NCI-H146 treated with DMSO at 0.1 percent for 48 hours (cell line): Measurements from ENCODE around the gene ITGB1BP1.

Source experiments
- DNase-seq: peaks from one replicate; lab custom pipeline; 2025; ENCODE audit not compliant: unreplicated experiment; lab: John Stamatoyannopoulos, UW

ITGB1BP1 gene, protein sequence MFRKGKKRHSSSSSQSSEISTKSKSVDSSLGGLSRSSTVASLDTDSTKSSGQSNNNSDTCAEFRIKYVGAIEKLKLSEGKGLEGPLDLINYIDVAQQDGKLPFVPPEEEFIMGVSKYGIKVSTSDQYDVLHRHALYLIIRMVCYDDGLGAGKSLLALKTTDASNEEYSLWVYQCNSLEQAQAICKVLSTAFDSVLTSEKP

DNA sequence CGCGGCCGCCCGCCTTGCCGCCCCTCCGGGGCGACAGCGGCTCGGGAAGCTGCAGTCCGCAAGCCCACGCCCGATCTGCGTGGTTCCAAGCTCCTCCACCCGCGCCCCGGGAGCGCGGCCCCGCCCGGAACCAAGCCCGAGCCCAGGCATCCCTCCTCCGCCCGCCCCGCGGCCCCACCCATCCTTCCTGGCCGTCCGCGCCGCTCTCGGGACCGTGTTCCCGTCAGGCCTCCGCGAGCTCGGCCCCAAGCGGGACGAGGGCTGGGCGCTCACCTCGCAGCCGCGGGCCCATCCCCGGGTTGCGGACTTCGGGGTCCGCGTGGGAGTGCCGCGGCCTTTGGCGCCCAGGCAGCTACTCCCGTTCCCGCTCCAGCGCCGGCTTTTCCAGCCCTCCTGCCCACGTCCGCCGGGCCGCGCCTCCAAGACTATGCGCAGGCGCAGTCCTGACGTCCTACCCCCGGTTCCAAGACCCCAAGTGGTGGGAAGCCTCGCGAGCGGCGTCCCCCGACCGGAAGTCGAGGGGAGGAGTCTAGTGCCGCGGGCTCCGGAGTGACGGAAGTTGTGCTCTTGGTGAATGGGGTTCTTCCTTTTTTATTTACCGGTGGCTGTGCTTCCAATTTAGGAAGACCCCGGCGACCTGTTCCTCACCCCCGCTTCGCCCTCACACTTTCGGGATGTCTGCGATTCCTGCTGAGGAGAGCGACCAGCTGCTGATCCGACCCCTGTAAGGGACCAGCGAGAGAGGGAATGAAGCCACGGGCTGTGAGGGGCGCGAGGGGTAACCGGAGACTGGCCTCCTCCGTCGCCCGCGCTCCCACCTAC is at the start of gene ITGB1BP1, which contains the start of gene CPSF3:
Gene ITGB1BP1, minus strand, starts transcription at position 429 of the 822 bp plus-strand sequence. CDS start 4,831 bp downstream, outside the sequence.
Gene CPSF3, plus strand, starts transcription at position 555 of the 822 bp plus-strand sequence. Its CDS starts 120 bp downstream, at position 675.
- DNase-seq, result peak; percentile 94

DNA sequence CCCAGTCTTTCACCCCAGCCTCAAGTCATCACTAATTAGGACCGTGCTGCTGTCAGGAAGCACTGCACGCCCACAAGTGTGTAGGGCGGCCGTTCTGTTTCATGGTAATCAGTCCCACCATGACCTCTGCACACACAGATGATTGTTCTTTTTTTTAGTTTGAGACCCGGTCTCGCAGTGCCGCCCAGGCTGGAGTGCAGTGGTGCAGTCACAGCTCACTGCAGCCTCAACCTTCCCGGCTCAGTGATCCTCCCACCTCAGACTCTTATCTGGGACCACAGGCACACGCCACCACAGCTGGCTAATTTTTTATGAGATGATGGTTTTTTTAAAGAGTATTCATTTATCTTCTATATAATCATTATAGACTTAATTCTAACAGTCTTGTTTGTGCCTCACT is 49.2 kb upstream of the ITGB1BP1 start:
- DNase-seq, result no peak

DNA sequence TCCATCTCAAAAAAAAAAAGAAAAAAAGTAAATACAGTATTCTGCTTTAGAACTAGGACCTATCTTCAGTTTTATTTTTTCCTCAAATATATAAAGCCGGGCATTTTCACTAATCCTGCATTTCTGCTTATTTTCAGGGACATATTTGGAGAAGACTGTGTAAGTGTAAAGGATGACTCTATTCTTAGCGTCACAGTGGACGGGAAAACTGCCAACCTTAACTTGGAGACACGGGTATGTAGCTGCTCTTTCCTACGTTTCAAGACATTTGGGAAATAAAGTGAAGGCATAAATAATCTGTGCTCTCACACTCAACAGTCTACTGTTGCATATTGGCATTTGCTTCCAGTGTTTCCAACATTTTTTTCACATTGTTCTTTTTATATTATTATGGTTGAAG is 47.9 kb upstream of the ITGB1BP1 start:
- DNase-seq, result no peak

DNA sequence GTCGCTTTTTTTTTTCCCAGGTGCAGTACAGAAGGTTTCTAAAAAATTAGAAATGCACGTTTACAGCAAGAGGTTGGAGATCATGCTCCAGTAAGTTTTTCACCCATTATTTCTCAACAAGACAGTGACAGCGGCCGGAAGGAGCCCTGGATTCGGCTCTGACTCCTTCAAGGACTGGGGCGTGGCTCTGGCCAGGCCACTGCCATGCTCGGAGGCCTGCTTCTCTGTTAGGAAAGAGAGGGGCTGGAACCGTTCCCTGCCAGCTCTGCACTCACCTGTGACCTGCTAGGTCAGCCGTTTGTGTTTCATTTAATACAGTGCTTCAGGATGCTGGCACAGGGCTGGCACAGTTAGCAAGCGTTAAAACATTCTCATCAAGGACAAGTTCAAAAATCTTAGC is 44.4 kb upstream of the ITGB1BP1 start:
- DNase-seq, result no peak

DNA sequence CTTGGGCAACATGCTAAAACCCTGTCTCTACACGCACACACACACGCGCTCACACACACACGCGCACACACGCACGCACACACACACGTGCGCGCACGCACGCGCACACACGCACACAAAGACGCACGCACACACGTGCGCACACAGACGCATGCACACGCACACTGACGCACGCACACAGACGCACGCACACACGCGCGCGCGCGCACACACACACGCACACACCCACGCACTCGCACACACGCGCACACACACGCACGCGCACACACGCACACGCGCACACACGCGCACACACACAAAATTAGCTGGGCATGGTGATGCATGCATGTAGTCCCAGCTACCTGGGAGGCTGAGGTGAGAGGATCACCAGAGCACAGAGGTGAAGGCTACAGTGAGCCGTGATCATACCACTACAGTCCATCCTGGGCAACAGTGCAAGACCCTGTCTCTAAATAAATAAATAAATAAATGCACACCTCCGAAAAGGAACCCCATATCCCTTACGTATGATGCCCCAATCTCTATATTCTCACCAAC is 42.9 kb upstream of the ITGB1BP1 start:
- DNase-seq, result no peak

DNA sequence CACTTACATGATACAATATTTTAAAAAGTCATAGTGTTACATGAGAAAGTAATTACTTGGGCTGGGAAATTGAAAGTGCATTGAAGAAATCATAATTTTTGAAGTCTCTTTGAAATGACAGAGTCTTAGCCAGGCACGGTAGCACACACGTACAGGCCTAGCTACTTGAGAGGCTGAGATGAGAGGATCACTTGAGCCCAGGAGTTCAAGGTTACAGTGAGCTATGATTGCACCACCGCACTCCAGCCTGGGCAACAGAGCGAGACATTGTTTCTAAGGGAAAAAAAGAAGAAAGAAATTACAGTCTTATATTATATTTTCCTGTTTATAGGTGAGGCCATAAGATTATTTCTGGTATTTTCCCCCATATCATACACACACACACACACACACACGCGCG is 41.8 kb upstream of the ITGB1BP1 start:
- no peak for DNase-seq

DNA sequence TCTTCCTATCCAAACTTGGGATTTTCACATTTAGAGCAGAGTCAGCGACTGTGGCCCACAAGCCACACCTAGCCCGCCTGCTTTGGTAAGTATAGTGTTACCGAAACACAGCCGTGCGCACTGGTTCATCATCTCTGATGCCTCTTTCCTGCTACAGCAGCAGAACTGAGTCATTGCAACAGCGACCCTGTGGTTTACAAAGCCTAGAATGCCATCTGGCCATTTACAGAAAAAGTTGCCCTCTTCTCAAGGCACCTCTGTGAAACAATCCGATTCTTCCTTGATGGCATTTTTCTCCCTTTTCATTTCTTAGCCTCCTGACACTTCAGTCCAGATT is 40.3 kb upstream of the ITGB1BP1 start:
- no peak for DNase-seq

DNA sequence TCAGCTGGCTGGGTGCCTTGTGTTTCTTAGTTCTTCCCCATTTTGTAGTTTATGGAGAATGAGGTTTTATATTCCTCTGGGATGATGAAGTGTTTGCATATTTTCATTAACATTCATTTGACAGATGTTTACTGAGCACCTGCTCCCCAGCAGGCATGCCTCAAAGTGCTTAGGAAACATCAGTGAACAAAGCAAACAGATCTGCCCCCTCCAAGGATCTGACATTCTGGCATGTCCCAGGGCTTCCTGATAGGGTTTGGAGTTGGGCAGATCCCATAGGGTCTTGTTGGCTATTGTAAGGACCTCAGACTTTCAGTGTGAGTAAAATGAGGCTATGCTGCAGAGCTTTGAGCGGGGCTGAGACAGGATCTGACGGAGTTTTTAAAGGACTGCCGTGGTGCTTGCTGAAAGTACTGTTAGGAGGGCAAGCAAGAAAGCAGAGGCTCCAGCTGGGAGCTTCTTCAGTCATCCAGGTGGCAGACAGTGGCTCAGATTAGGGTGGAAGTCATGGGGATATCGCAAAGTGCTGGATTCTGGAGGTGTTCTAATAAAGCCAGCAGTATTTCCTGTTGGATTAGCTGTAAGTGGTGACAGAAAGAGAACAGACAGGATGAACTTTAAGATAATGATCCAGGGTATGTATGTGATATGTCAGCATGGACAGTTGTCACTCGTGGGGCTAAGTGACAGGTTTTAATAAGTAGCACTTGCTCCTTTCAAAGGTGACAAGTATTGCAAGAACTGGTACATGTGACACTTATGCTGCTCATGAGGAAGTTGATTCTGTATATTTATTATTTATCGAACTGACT is 39.8 kb upstream of the ITGB1BP1 start:
- DNase-seq, result no peak

DNA sequence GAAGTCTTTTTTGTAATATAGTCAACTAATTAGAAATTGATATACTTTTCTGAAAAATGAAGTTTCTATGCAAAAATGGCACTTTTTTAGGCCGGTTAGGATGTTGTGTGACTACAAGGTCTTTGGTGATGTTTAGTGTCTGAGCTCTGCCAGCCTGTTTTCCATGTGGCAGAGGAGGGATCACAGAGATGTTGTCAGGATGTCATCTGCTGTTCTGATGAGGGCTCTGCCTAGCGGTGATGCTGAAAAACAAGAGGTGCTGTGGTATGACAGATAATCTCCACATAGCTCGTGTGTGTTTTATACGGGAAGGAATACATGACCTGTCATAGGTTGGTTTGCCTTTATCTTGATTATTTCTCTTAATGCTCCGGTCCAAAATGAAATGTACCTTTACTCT is 39.0 kb upstream of the ITGB1BP1 start:
- DNase-seq, result no peak

DNA sequence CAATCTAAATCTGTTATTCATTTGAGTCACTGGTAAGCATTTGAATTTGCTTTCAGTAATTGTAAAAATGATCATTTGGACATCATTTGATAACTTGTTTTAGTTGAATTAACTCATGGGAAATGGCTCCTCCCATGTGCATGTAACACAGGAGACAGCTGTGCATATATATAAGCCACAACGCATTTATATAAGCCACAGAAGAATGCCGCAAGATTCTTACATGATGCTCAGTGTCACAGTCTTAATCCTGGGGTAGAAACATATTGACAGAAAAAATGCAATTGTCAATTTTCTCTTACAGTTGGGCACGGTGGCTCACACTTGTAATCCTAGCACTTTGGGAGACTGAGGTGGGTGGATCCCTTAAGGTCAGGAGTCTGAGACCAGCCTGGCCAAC is 37.8 kb upstream of the ITGB1BP1 start:
- DNase-seq, result no peak

DNA sequence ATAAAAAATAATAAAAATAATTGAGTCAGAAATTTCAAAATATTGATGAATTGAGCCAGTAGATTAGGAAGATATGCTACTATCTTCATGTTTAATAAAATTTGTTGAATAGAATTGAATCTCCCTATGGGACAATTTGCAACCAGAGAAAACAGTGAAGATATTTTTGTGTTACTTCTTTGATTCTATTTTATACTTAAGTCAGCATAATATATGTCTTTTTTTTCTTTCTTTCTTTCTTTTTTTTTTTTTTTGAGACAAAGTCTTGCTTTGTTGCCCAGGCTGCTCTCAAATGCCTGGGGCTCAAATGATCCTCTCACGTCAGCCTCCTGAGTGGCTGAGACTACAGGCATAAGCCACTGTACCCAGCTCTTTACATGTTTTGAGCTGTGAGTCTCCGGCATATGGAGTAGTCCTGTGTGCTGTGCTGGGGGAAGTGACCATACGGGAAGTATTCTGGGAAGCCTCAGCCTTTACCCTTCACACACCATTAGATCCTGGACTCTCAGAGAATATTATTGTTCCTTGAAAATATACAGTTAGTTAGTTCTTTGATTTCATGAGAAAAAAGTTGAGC is 37.2 kb upstream of the ITGB1BP1 start:
- DNase-seq, result no peak

DNA sequence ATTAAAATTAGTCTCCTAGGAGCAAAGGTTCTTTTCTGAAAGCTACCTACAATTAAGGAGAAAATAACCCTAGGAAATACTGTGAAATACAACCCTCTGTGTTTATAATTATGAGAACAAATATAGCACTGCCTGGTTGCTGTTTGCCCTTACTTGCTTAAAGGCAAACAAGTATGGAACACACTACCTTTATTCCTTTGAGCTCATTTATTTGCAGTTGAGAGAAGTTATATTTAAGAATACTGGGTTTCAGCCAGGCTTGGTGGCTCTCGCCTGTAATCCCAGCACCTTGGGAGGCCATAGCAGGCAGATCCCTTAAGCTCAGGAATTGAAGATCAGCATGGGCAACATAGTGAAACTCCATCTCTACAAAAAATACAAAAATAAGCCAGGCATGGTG is 27.9 kb upstream of the ITGB1BP1 start:
- no peak for DNase-seq

DNA sequence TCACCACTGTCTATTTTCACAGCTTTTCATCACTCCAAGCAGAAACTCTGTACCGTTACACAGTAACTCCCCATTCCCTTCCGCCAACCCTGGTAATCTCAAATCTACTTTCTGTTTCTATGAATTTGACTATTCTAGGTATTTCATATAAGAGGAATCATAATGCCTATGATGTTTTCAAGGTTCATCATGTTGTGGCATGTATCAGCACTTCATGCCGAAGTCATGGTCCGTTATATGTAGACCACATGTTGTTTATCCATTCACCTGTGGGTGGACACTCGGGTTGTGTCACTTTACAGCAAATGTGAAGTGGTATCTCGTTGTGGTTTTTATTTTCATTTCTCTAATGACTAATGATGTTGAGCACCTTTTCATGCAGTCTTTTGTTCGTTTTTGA is 21.8 kb upstream of the ITGB1BP1 start:
- no peak for DNase-seq

DNA sequence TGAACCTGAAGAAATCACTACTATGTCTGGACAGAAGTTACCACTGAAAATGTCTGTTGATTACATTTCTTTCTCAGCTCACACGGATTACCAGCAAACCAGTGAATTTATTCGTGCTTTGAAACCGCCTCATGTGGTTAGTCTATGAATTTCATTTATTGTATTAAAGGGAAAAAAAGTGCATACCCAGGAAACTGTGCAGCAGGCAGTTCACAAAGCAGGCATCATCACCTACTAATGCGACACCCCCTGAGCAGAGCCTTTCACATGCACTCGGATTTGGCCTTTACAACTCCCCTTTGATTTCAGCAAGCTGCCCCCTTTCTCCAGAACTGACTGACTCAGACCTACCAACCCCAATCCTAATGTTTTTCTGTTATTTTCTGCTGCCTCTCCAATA is 20.2 kb upstream of the ITGB1BP1 start:
- DNase-seq, result no peak

DNA sequence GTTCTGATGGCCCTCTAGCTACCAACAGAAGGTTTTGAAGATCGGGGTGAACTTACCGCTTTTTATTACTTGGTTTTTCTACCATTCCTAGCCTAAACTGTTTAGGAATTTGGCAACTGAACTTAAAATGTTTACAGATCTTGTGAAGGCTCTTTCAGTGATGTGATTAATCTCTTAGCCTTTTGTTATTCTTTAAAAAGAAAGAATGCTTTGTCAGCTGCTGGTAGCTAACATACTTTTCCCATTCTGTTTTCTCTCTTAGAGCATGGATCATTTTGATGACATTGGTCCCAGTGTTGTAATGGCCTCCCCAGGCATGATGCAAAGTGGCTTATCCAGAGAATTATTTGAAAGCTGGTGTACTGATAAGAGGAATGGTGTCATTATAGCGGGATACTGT is 18.2 kb upstream of the ITGB1BP1 start:
- DNase-seq, result no peak

DNA sequence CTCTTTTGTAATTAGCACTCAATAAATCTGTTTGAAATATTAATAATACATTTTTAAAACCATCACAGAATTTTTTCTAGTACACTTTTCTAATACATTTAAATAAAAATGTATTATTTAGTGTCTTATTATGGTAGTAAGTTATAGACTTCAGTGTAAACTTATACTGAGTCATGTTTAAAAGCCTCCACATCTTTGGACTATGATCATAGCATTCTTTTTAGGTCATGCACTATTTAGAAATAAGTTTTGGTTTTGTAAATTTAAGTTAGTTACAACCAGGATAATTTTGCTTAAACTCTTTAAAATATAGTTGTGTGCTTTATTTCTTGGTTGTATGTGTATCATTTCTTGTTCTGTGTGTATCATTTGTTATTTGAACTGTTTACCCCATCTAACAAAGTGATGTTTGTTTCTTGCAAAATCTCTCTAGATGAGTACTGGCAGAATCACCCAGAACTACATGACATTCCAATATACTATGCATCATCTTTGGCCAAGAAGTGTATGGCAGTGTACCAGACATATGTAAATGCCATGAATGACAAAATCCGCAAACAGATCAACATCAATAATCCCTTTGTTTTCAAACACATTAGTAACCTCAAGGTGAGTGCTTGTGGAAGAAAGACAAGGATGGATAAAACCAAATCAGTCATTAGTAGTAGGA is 16.9 kb upstream of the ITGB1BP1 start:
- no peak for DNase-seq

DNA sequence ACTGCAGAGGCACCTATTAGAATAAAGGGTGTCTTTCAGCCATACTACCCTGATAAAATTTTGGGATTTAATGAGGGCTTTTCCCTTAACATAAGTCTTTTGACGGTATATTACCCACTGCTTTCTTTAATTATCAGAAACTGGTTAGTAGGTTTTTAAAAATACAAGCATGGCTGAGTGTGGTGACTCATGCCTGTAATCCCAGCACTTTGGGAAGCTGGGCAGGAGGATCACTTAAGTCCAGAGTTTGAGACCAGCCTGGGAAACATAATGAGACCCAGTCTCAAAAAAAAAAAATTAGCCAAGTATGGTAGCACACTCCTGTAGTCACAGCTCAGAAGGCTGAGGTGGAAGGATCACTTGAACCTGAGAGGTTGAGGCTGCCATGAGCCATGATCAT is 16.2 kb upstream of the ITGB1BP1 start:
- DNase-seq, result no peak

DNA sequence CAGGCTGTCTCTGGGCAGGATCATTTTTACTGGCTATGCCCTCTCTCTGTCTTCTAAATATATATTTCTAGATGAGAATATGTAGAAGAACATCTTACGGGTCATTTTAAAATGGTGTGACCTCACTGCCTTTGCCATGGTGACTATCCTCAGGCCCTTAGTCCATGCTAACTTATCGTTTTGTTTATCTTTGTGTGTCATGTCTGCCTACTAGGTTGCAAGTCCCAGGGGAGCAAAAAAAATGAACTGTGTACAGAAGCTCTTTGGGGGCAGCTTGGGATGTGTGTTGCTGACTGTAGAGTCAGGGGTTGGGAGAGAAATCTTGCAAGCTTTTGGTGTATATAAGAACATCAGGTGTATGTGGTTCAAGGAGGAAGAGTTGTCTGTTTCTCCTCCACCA is 11.2 kb upstream of the ITGB1BP1 start:
- DNase-seq, result no peak

DNA sequence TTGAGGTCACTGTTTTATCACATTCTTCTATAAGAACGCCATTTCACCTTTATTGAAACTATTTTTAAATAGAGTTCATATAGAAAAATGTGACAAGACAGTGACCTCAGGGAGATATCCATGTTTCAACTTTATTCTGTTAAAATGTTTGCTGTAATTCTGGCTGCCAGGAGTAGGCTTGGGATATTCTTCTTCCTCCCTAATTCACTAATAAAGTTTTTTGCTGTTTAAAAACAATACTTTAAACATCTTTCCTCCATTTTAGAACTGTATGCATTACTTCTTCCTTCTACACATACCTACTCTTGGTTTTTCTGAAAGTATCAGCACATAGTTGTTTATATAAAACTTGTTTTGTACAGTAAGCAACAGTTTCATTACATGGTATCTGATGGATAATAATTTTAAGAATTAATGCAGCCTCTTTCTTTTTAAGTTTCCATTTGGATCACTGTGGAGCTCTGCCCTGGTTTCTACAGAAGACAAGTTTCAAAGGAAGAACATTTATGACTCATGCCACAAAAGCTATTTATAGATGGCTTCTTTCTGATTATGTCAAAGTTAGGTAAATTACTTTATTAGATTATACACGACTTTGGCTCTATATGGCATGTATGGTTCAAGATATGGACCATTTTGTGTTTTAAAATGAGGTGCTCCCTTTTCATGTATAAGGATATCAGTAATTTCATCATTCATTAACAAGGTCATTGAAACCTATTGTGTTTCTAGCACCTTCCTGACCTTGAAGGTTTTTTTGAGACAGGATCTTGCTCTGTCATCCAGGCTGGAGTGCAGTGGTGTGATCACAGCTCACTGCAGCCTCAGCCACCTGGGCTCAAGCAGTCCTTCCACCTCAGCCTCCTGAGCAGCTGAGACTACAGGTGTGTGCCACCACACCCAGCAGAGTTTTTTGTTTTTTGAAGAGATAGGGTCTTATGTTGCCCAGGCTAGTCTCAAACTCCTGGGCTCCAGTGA is 7.3 kb upstream of the ITGB1BP1 start:
- DNase-seq, result no peak
